Osteocyte (in vitro differentiated cells): ENCODE data around the gene PRKCE. TPM values are rescaled to one million over a fixed set of nuclear protein-coding genes. Genes with fewer than 3 reads are reported as not detected.

Experiments used
- DNase-seq: peaks from one replicate; pipeline ENCODE4 v3.0.0; 2021; ENCODE audit warnings: mixed read lengths; ENCODE audit not compliant: unreplicated experiment; ENCODE audit errors: extremely low spot score
- H3K27ac Mint-ChIP-seq: one replicate; pipeline ENCODE4 v1.8.0; 2021; ENCODE audit warnings: mild to moderate bottlenecking, mixed read lengths; ENCODE audit not compliant: unreplicated experiment
- H3K27me3 Mint-ChIP-seq: one replicate; pipeline ENCODE4 v1.8.0; 2021; ENCODE audit warnings: mixed read lengths; ENCODE audit not compliant: unreplicated experiment
- H3K36me3 Mint-ChIP-seq: one replicate; pipeline ENCODE4 v1.8.0; 2021; ENCODE audit warnings: mixed read lengths; ENCODE audit not compliant: unreplicated experiment
- H3K4me1 Mint-ChIP-seq: one replicate; pipeline ENCODE4 v1.8.0; 2021; ENCODE audit warnings: mixed read lengths; ENCODE audit not compliant: unreplicated experiment
- H3K4me3 Mint-ChIP-seq: one replicate; pipeline ENCODE4 v1.8.0; 2021; ENCODE audit warnings: mild to moderate bottlenecking, moderate library complexity, mixed read lengths; ENCODE audit not compliant: unreplicated experiment
- H3K9me3 Mint-ChIP-seq: one replicate; pipeline ENCODE4 v1.8.0; 2021; ENCODE audit warnings: mixed read lengths; ENCODE audit not compliant: unreplicated experiment
- CTCF ChIP-seq: fragments of 200-600 bp; sonication (generic); IDR thresholded peaks from 2 replicates; pipeline ENCODE4 v1.5.0; 2021; ENCODE audit warnings: antibody characterized with exemption, mild to moderate bottlenecking, moderate library complexity
- total RNA-seq: library from RNA; stranded (reverse); gene quantifications from 2 replicates; pipeline ENCODE4 v1.2.1, GENCODE V29; 2021

Gene PRKCE
- total RNA-seq, 1 donor from 2014 or later: 13.8 TPM

DNA sequence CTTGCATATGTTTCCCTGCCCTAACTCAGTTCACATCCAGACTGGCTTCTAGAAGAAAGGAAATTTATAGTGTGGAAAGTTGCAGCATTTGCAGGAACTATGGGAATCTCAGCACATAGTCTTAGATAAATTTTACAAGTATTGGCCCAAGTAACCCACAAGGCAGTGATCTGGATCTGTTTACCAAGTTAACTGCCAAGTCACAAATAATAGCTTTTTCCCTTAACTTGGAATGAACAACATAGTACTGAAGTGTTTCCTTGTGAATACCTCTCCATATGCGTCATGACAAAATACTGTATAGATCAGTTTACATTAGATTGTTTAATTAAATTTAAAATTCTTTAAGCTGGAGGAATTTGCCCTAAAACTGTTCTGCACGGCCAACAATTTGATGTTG is 390.0 kb downstream of the PRKCE start:
- no peak for DNase-seq
- Mint-ChIP-seq H3K27ac (no peak overlapping the region), H3K4me1 (peaks cover 19% of the 10 kb centered on the region), H3K36me3 (no peaks in the 10 kb centered on the region), H3K27me3 (no peaks in the 10 kb centered on the region), H3K9me3 (no peaks in the 10 kb centered on the region), H3K4me3 (no peak overlapping the region)
- no peak for TF ChIP-seq CTCF

- no peak for TF ChIP-seq CTCF
- no peaks in the 10 kb centered on the region for H3K9me3 Mint-ChIP-seq
- no peaks in the 10 kb centered on the region for H3K27me3 Mint-ChIP-seq
- no peak overlapping the region for H3K4me3 Mint-ChIP-seq
- no peak for DNase-seq
- no peaks in the 10 kb centered on the region for H3K36me3 Mint-ChIP-seq
- H3K4me1 Mint-ChIP-seq: peaks cover 13% of the 10 kb centered on the region
- H3K27ac Mint-ChIP-seq: no peak overlapping the region
These were observed 390.7 kb downstream of the PRKCE start for GRCh38 chr2:46042207-46042637.

GRCh38 chr2:46042711-46043110 is 391.2 kb downstream of the PRKCE start:
- no peak overlapping the region for H3K4me3 Mint-ChIP-seq
- no peaks in the 10 kb centered on the region for H3K27me3 Mint-ChIP-seq
- no peak overlapping the region for H3K27ac Mint-ChIP-seq
- H3K36me3 Mint-ChIP-seq: no peaks in the 10 kb centered on the region
- no peaks in the 10 kb centered on the region for H3K9me3 Mint-ChIP-seq
- no peak for DNase-seq
- H3K4me1 Mint-ChIP-seq: peaks cover 12% of the 10 kb centered on the region
- TF ChIP-seq CTCF: no peak

DNA sequence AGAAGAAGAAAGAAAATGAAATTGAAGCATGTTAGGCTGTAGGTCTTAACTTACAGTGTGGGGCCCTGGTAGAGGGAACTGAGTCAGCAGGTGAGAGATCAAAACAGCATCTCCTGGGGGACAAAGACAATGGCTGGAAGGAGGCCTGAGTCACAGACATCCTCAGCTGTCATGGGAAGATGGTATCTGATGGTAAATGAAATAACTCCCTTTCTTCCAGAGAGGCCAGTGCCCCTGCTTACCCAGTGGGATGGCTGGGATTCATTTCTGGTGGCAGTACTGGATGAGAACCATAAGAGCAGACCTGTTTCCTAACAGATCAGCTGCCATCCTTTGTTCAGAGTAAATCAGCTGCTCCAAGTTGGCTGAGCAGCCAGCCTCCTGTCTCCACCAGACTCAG is 394.4 kb downstream of the PRKCE start:
- no peak overlapping the region for H3K4me3 Mint-ChIP-seq
- peaks cover 5% of the 10 kb centered on the region for H3K4me1 Mint-ChIP-seq
- no peak overlapping the region for H3K27ac Mint-ChIP-seq
- no peaks in the 10 kb centered on the region for H3K36me3 Mint-ChIP-seq
- no peak for TF ChIP-seq CTCF
- no peaks in the 10 kb centered on the region for H3K9me3 Mint-ChIP-seq
- no peaks in the 10 kb centered on the region for H3K27me3 Mint-ChIP-seq
- no peak for DNase-seq

GRCh38 chr2:46047290-46047689 is 395.8 kb downstream of the PRKCE start:
- no peak overlapping the region for H3K27ac Mint-ChIP-seq
- DNase-seq: no peak
- H3K4me3 Mint-ChIP-seq: no peak overlapping the region
- TF ChIP-seq CTCF: no peak
- H3K27me3 Mint-ChIP-seq: no peaks in the 10 kb centered on the region
- H3K36me3 Mint-ChIP-seq: no peaks in the 10 kb centered on the region
- H3K4me1 Mint-ChIP-seq: peaks cover 5% of the 10 kb centered on the region
- H3K9me3 Mint-ChIP-seq: peaks cover 4% of the 10 kb centered on the region
